A549 (cell line): ENCODE data around the gene TMEM164. TPM values are rescaled to one million over a fixed set of nuclear protein-coding genes. Genes with fewer than 3 reads are reported as not detected.
A peak's percentile ranks its signal among the peaks of the same experiment; 100 is the strongest.

Experiments used
- ATAC-seq, 2 experiments: fragments of 200-7000 bp in 1 of 2; fragments of >200 bp in 1 of 2; cut with Nextera tagmentation in 1 of 2; cut with Tn5 transposase in 1 of 2; 3 replicates each; pipeline versions ENCODE4 v1.8.0 to v1.9.1; 2018 to 2020; ENCODE audit warnings: mild to moderate bottlenecking in 1 of 2, moderate library complexity in 1 of 2
- CTCF ChIA-PET: fragments of 300-600 bp; sonication (Branson Sonifier 250); formaldehyde crosslinking; extraction: SDS; loops from one replicate; lab custom pipeline; 2021; ENCODE audit warnings: antibody characterized with exemption, inconsistent platforms; lab: Yijun Ruan, JAX
- POLR2A ChIA-PET: fragments of 350-600 bp; formaldehyde crosslinking; extraction: SDS; loops from one replicate; lab custom pipeline; 2021; ENCODE audit warnings: antibody characterized with exemption, inconsistent platforms; lab: Yijun Ruan, JAX
- DNase-seq, 2 experiments: peaks; one replicate each; pipeline versions ENCODE4 v3.0.0 to v3.0.0-alpha.2; 2011 to 2016; ENCODE audit warnings: low read depth in 1 of 2, low spot score in 1 of 2
- FAIRE-seq: peaks from 2 replicates; lab custom pipeline; 2011; peaks lifted over from hg19 to GRCh38; lab: Jason Lieb, UNC
- H3K27ac ChIP-seq, 2 experiments: fragments of >200 bp; sonication (Bioruptor Twin); formaldehyde crosslinking; 3 replicates each; pipeline ENCODE4 v1.5.1; 2016 to 2017
- H3K4me1 ChIP-seq: fragments of >200 bp; sonication (Bioruptor Twin); formaldehyde crosslinking; 3 replicates; pipeline ENCODE4 v1.6.1; 2016
- H3K4me2 ChIP-seq: fragments of >200 bp; sonication (Bioruptor Twin); formaldehyde crosslinking; 3 replicates; pipeline ENCODE4 v1.6.1; 2016
- H3K4me3 ChIP-seq: fragments of >200 bp; sonication (Bioruptor Twin); formaldehyde crosslinking; 3 replicates; pipeline ENCODE4 v1.5.1; 2016
- H3K9me3 ChIP-seq: fragments of >200 bp; sonication (Bioruptor Twin); formaldehyde crosslinking; 3 replicates; pipeline ENCODE4 v1.6.1; 2016
- CEBPB ChIP-seq, 2 experiments: fragments of >200 bp in 1 of 2; sonication (Bioruptor Twin) in 1 of 2; formaldehyde crosslinking in 1 of 2; IDR thresholded peaks; 2 replicates each; pipeline ENCODE4 v1.6.1; 2012 to 2016
- CHD2 ChIP-seq: fragments of 150-350 bp; IDR thresholded peaks from 2 replicates; pipeline ENCODE4 v1.6.1; 2014; ENCODE audit warnings: low read length; ENCODE audit not compliant: partially characterized antibody
- CHD4 ChIP-seq: fragments of 200-600 bp; sonication (generic); IDR thresholded peaks from 2 replicates; pipeline ENCODE4 v1.6.1; 2016; ENCODE audit warnings: antibody characterized with exemption, mild to moderate bottlenecking, borderline replicate concordance
- ESRRA ChIP-seq: fragments of 150-350 bp; IDR thresholded peaks from 2 replicates; pipeline ENCODE4 v1.6.1; 2014; ENCODE audit warnings: mild to moderate bottlenecking, low read length, borderline replicate concordance
- FOSL2 ChIP-seq, 2 experiments: fragments of 450-650 bp in 1 of 2; fragments of >200 bp in 1 of 2; sonication (Bioruptor Twin) in 1 of 2; formaldehyde crosslinking; IDR thresholded peaks; 2 replicates each; pipeline versions ENCODE4 v1.5.0 to v1.6.1; 2016 to 2020; ENCODE audit warnings: mild to moderate bottlenecking in 1 of 2, moderate library complexity in 1 of 2
- HDAC2 ChIP-seq: fragments of 200-600 bp; sonication (generic); IDR thresholded peaks from 2 replicates; pipeline ENCODE4 v1.6.1; 2016
- HEYL ChIP-seq: fragments of 250-450 bp; sonication (Bioruptor Pico); IDR thresholded peaks from 2 replicates; pipeline ENCODE4 v1.8.0; 2021; ENCODE audit warnings: mild to moderate bottlenecking, moderate library complexity
- HOXA7 ChIP-seq: fragments of 250-450 bp; sonication (Bioruptor Pico); IDR thresholded peaks from 2 replicates; pipeline ENCODE4 v1.5.0; 2020; ENCODE audit warnings: mild to moderate bottlenecking, moderate library complexity
- HOXB13 ChIP-seq: fragments of 250-450 bp; sonication (Bioruptor Pico); IDR thresholded peaks from 2 replicates; pipeline ENCODE4 v1.5.0; 2020; ENCODE audit warnings: low read depth, mild to moderate bottlenecking, moderate library complexity
- JUN ChIP-seq, 2 experiments: fragments of >200 bp; sonication (Bioruptor Twin); formaldehyde crosslinking; IDR thresholded peaks; 2 replicates in 1 of 2; 3 replicates in 1 of 2; pipeline ENCODE4 v1.6.1; 2016 to 2017
- JUNB ChIP-seq: fragments of >200 bp; sonication (Bioruptor Twin); formaldehyde crosslinking; IDR thresholded peaks from 2 replicates; pipeline ENCODE4 v1.6.1; 2016
- KDM1A ChIP-seq: fragments of 200-600 bp; sonication (generic); IDR thresholded peaks from 2 replicates; pipeline ENCODE4 v1.6.1; 2016; ENCODE audit warnings: low read depth, mild to moderate bottlenecking
- MAFK ChIP-seq: fragments of 450-650 bp; IDR thresholded peaks from 2 replicates; pipeline ENCODE4 v1.6.1; 2014; ENCODE audit not compliant: partially characterized antibody
- MAX ChIP-seq: IDR thresholded peaks from 2 replicates; pipeline ENCODE4 v1.6.1; 2012
- NFE2L2 ChIP-seq: fragments of 150-350 bp; conservative IDR thresholded peaks from 2 replicates; pipeline ENCODE4 v1.6.1; 2014; ENCODE audit warnings: low read length
- PHF8 ChIP-seq: fragments of 200-600 bp; sonication (generic); IDR thresholded peaks from 2 replicates; pipeline ENCODE4 v1.6.1; 2016; ENCODE audit warnings: low read depth, mild to moderate bottlenecking, antibody characterized with exemption, moderate library complexity, borderline replicate concordance
- POLR2AphosphoS2 ChIP-seq: conservative IDR thresholded peaks from 2 replicates; pipeline ENCODE4 v1.6.1; 2012; ENCODE audit warnings: low read length, improper control_type of control experiment, inconsistent platforms
- RARB ChIP-seq: fragments of 250-450 bp; sonication (Bioruptor Pico); IDR thresholded peaks from 2 replicates; pipeline ENCODE4 v1.8.0; 2021; ENCODE audit warnings: mild to moderate bottlenecking, moderate library complexity
- RCOR1 ChIP-seq: fragments of 150-350 bp; IDR thresholded peaks from 2 replicates; pipeline ENCODE4 v1.6.1; 2014; ENCODE audit warnings: antibody characterized with exemption, low read length, low read depth
- REST ChIP-seq: fragments of 200-600 bp; sonication (generic); IDR thresholded peaks from 2 replicates; pipeline ENCODE4 v1.6.1; 2016; ENCODE audit warnings: antibody characterized with exemption, mild to moderate bottlenecking, moderate library complexity
- SREBF2 ChIP-seq: fragments of 450-650 bp; IDR thresholded peaks from 2 replicates; pipeline ENCODE4 v1.6.1; 2014; ENCODE audit warnings: mild to moderate bottlenecking, moderate library complexity
- USF2 ChIP-seq: fragments of 450-650 bp; IDR thresholded peaks from 2 replicates; pipeline ENCODE4 v1.6.1; 2014; ENCODE audit warnings: antibody characterized with exemption
- ZC3H11A ChIP-seq: fragments of 450-650 bp; IDR thresholded peaks from 2 replicates; pipeline ENCODE4 v1.6.1; 2014; ENCODE audit warnings: antibody characterized with exemption, mild to moderate bottlenecking
- ZNF302 ChIP-seq: fragments of 250-450 bp; sonication (Bioruptor Pico); IDR thresholded peaks from 2 replicates; pipeline ENCODE4 v1.9.0; 2021; ENCODE audit warnings: inconsistent platforms, mild to moderate bottlenecking, moderate library complexity
- ZSCAN20 ChIP-seq: fragments of 250-450 bp; sonication (Bioruptor Pico); IDR thresholded peaks from 2 replicates; pipeline ENCODE4 v1.8.0; 2022; ENCODE audit warnings: mild to moderate bottlenecking, moderate library complexity
- WGBS: methylation state at CpG from one replicate; pipeline ENCODE4 v1.1.6; 2017; ENCODE audit errors: missing lambda C conversion rate; 5-methylcytosine and 5-hydroxymethylcytosine counted together
- polyA plus RNA-seq, 4 experiments: library from polyadenylated mRNA; depleted of rRNA in 3 of 4; stranded (reverse); fragments of >200 nt; fragmentation: RNase III in 1 of 4; extraction: RNeasy Plus Mini Kit Qiagen cat#74134 plus additional on column Dnase treatment in 1 of 4; gene quantifications; 2 replicates in 3 of 4; 3 replicates in 1 of 4; pipeline ENCODE4 v1.2.3, GENCODE V29; 2011 to 2017
- TF ChIP-seq, protein P1 (sequence below): fragments of >200 bp; sonication (Bioruptor Twin); formaldehyde crosslinking; IDR thresholded peaks from 3 replicates; pipeline ENCODE4 v1.5.1; 2016
- TF ChIP-seq, protein P2 (sequence below): fragments of 250-450 bp; sonication (Bioruptor Pico); IDR thresholded peaks from 2 replicates; pipeline ENCODE4 v1.5.0; 2020; ENCODE audit warnings: low read depth, mild to moderate bottlenecking, moderate library complexity

TMEM164 gene
- polyA plus RNA-seq, 2 of the 4 experiments (the other 2 are of a cell fraction) = 32.0 to 43.7 TPM

- no peak for TF ChIP-seq ZNF302 (CRISPR knock-in tag)
- no peak for TF ChIP-seq CHD4
- no peak for TF ChIP-seq ESRRA
- no peak for TF ChIP-seq KDM1A
- no peak for TF ChIP-seq NFE2L2
- TF ChIP-seq JUNB = no peak
- CTCF ChIA-PET = interaction anchor here (1.9 kb wide), 1 partner anchor 36 kb away, joined by 4 read pairs; no protein-coding TSS in a partner anchor
- ATAC-seq = no peak
- peak overlapping the region; percentile 58 for H3K4me2 ChIP-seq
- peaks cover 55% of the 10 kb centered on the region for H3K4me1 ChIP-seq
- H3K9me3 ChIP-seq = peaks cover 3% of the 10 kb centered on the region; the same call in 1 of the 3 replicates
- POLR2A ChIA-PET = no interaction called here
- no peak overlapping the region for H3K4me3 ChIP-seq
- H3K27ac ChIP-seq = peak overlapping the region; percentile 85 to 87
- DNase-seq = no peak
- peak; percentile 87 for FAIRE-seq
These were observed 78.4 kb downstream of the TMEM164 start for GRCh38 chrX:110081320-110081719.

DNA sequence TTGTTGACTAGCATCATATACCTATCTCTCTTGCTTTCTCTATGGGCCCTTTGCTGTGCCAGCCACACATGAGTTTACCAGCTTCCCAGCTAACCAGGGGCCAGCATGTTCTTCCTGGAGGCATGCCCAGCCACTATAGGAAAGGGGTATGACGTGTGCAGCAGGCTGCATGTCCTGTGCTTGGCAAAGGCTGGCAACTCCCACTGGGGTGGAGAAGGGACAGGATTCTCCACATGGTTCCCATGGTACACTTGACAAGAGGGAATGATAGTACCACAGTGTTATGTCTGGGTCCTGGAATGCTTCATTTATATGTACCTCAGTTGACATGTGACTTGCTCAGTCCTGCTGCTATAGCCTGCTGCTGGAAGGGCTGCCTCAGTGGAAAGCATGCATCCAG, 78.8 kb downstream of the TMEM164 start:
- H3K4me3 ChIP-seq = no peak overlapping the region
- ChIA-PET POLR2A (no interaction called here), CTCF (interaction anchor here (1.4 to 1.9 kb wide), 2 partner anchors 36 to 56 kb away, joined by 3 to 4 read pairs; no protein-coding TSS in a partner anchor)
- H3K27ac ChIP-seq = peak overlapping the region; percentile 85 to 87
- H3K4me1 ChIP-seq = peaks cover 59% of the 10 kb centered on the region
- 43% methylated on average over 1 of the region's 1 CpG for WGBS
- ATAC-seq (peak; percentile 66 to 79; a peak in 5 of 6 replicates), FAIRE-seq (no peak), DNase-seq (peak in 1 of 2 experiments; percentile 64)
- peaks cover under 1% of the 10 kb centered on the region; the same call in 1 of the 3 replicates for H3K9me3 ChIP-seq
- TF ChIP-seq MAX = peak; percentile 19; the same call in 1 of the 2 replicates
- no peak for TF ChIP-seq HOXB13 (CRISPR knock-in tag)
- TF ChIP-seq HEYL (CRISPR knock-in tag) = no peak
- H3K4me2 ChIP-seq = peak overlapping the region; percentile 58

DNA sequence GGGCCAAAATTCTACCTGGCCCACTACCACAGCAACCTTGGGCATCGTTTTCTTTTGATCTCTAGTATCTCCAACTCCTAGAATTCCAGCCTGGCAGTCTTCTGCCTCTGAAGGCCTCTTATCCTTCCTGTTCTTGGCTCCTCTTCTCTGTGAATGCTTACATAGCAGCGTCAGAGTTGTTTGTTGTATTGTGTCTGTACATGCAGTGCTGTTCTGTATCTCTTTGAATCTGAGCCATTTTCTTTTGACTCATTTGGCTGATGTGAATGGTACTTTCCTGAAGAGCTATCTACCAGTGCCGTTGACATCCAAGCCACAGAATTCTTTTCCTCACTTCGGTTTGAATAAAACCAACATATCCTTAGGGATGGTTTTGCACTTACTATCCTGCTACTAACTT, 79.2 kb downstream of the TMEM164 start:
- peak; percentile 95 for FAIRE-seq
- H3K4me3 ChIP-seq = no peak overlapping the region
- ChIA-PET POLR2A (no interaction called here), CTCF (interaction anchor here (1.4 to 1.9 kb wide), 2 partner anchors 37 to 56 kb away, joined by 3 to 4 read pairs; no protein-coding TSS in a partner anchor)
- ATAC-seq = peak; percentile 42 to 70; a peak in 5 of 6 replicates
- no peaks in the 10 kb centered on the region for H3K9me3 ChIP-seq
- peak overlapping the region; percentile 85 to 87 for H3K27ac ChIP-seq
- WGBS = 0% methylated on average over 4 of the region's 4 CpGs
- peak overlapping the region; percentile 58 for H3K4me2 ChIP-seq
- H3K4me1 ChIP-seq = peaks cover 60% of the 10 kb centered on the region
- DNase-seq = peak in 1 of 2 experiments; percentile 57
- TF ChIP-seq ZSCAN20 (CRISPR knock-in tag) (no peak), HDAC2 (no peak), JUNB (peak; percentile 22; the same call in 1 of the 2 replicates), REST (no peak), CHD2 (no peak), FOSL2 (IDR thresholded peaks at IDR 0.05) (no peak), FOSL2 (CRISPR knock-in tag; IDR thresholded peaks at IDR 0.05) (no peak; the same call in 1 of the 2 replicates), SREBF2 (no peak), RARB (CRISPR knock-in tag) (no peak), JUN (IDR thresholded peaks at IDR 0.05) (peak in 1 of 2 experiments; percentile 29; a peak in 1 of 5 replicates), MAFK (no peak), ESRRA (no peak), PHF8 (no peak), ZC3H11A (no peak), CEBPB (IDR thresholded peaks at IDR 0.05) (no peak), CHD4 (no peak), HOXA7 (CRISPR knock-in tag) (no peak), USF2 (no peak), HEYL (CRISPR knock-in tag) (no peak), RCOR1 (no peak), POLR2AphosphoS2 (no peak), HOXB13 (CRISPR knock-in tag) (no peak)
- TF ChIP-seq, protein P1, sequence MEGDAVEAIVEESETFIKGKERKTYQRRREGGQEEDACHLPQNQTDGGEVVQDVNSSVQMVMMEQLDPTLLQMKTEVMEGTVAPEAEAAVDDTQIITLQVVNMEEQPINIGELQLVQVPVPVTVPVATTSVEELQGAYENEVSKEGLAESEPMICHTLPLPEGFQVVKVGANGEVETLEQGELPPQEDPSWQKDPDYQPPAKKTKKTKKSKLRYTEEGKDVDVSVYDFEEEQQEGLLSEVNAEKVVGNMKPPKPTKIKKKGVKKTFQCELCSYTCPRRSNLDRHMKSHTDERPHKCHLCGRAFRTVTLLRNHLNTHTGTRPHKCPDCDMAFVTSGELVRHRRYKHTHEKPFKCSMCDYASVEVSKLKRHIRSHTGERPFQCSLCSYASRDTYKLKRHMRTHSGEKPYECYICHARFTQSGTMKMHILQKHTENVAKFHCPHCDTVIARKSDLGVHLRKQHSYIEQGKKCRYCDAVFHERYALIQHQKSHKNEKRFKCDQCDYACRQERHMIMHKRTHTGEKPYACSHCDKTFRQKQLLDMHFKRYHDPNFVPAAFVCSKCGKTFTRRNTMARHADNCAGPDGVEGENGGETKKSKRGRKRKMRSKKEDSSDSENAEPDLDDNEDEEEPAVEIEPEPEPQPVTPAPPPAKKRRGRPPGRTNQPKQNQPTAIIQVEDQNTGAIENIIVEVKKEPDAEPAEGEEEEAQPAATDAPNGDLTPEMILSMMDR = no peak
- TF ChIP-seq, protein P2, sequence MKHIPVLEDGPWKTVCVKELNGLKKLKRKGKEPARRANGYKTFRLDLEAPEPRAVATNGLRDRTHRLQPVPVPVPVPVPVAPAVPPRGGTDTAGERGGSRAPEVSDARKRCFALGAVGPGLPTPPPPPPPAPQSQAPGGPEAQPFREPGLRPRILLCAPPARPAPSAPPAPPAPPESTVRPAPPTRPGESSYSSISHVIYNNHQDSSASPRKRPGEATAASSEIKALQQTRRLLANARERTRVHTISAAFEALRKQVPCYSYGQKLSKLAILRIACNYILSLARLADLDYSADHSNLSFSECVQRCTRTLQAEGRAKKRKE (CRISPR knock-in tag) = no peak
